Gastrocnemius medialis (tissue), 4 donors: ENCODE results near the gene RIC8A.

Experiments used
- CTCF ChIP-seq, 5 experiments: fragments of 450-650 bp in 3 of 5; fragments of 200-600 bp in 2 of 5; sonication (generic) in 2 of 5; IDR thresholded peaks in 4 of 5; conservative IDR thresholded peaks in 1 of 5; 1 replicate in 4 of 5; 2 replicates in 1 of 5; pipeline ENCODE4 v1.5.1; 2016 to 2019; ENCODE audit warnings: antibody characterized with exemption in 5 of 5, mild to moderate bottlenecking in 3 of 5, moderate library complexity in 3 of 5
- POLR2A ChIP-seq, 2 donors: fragments of 450-650 bp; IDR thresholded peaks; one replicate each; pipeline ENCODE4 v1.6.1; 2017; ENCODE audit warnings: antibody characterized with exemption in 2 of 2, mild to moderate bottlenecking in 2 of 2, moderate library complexity in 2 of 2

GRCh38 chr11:215581-216037 is 8.1 kb downstream of the RIC8A start:
- no peak for TF ChIP-seq CTCF (IDR thresholded peaks at IDR 0.05 in 4 of 5, conservative IDR thresholded peaks at IDR 0.05 in 1 of 5)
- no peak for TF ChIP-seq POLR2A (IDR thresholded peaks at IDR 0.05)
